CD4-positive, alpha-beta memory T cell (primary cell): ENCODE results near the gene SLC26A8. TPM values are rescaled to one million over a fixed set of nuclear protein-coding genes. Genes with fewer than 3 reads are reported as not detected.

Experiments
- CTCF ChIA-PET: fragments of 350-600 bp; sonication (Branson Sonifier 250); formaldehyde crosslinking; loops from one replicate; lab custom pipeline; 2021; ENCODE audit warnings: inconsistent platforms; ENCODE audit not compliant: partially characterized antibody; lab: Charles Lee
- POLR2A ChIA-PET: fragments of 350-600 bp; sonication (Branson Sonifier 250); formaldehyde crosslinking; loops from one replicate; lab custom pipeline; 2021; ENCODE audit not compliant: partially characterized antibody; lab: Charles Lee
- DNase-seq, 5 donors: peaks; one replicate each; pipeline versions ENCODE4 v3.0.0 to v3.0.0-alpha.2; 2020 to 2022; ENCODE audit warnings: mixed read lengths in 1 of 5
- H3K27ac ChIP-seq: one replicate; pipeline ENCODE4 v1.7.0; 2013; ENCODE audit warnings: low read depth, low read length
- H3K27me3 ChIP-seq: 2 replicates; pipeline ENCODE4 v1.7.0; 2013; ENCODE audit warnings: mild to moderate bottlenecking, low read length, moderate library complexity; ENCODE audit not compliant: insufficient read depth
- H3K36me3 ChIP-seq: 2 replicates; pipeline ENCODE4 v1.7.0; 2013; ENCODE audit warnings: mild to moderate bottlenecking, low read length, moderate library complexity; ENCODE audit not compliant: insufficient read depth
- H3K4me1 ChIP-seq: 2 replicates; pipeline ENCODE4 v1.7.0; 2013; ENCODE audit warnings: mild to moderate bottlenecking, low read length, moderate library complexity; ENCODE audit not compliant: insufficient read depth
- H3K4me3 ChIP-seq, 2 donors: one replicate each; pipeline ENCODE4 v1.7.0; 2013; ENCODE audit warnings: low read length in 2 of 2, mild to moderate bottlenecking in 1 of 2
- H3K9me3 ChIP-seq, 2 donors: one replicate each; pipeline ENCODE4 v1.7.0; 2013; ENCODE audit warnings: low read length in 2 of 2, control low read depth in 1 of 2; ENCODE audit not compliant: control insufficient read depth in 1 of 2
- H3K27ac Mint-ChIP-seq, 7 donors: one replicate each; pipeline ENCODE4 v1.8.0; 2020 to 2021; ENCODE audit warnings: mixed read lengths in 7 of 7, mild to moderate bottlenecking in 6 of 7, inconsistent platforms in 3 of 7, moderate library complexity in 3 of 7
- H3K27me3 Mint-ChIP-seq, 2 donors: one replicate each; pipeline ENCODE4 v1.8.0; 2020 to 2021; ENCODE audit warnings: mixed read lengths in 2 of 2
- H3K36me3 Mint-ChIP-seq, 2 donors: one replicate each; pipeline ENCODE4 v1.8.0; 2020 to 2021; ENCODE audit warnings: mixed read lengths in 2 of 2, inconsistent platforms in 1 of 2, mild to moderate bottlenecking in 1 of 2
- H3K4me1 Mint-ChIP-seq, 4 donors: one replicate each; pipeline ENCODE4 v1.8.0; 2020 to 2021; ENCODE audit warnings: mixed read lengths in 4 of 4, mild to moderate bottlenecking in 1 of 4
- H3K4me3 Mint-ChIP-seq, 8 donors: one replicate each; pipeline ENCODE4 v1.8.0; 2020 to 2021; ENCODE audit warnings: mixed read lengths in 8 of 8, mild to moderate bottlenecking in 7 of 8, moderate library complexity in 6 of 8, inconsistent platforms in 3 of 8
- H3K9me3 Mint-ChIP-seq, 8 donors: one replicate each; pipeline ENCODE4 v1.8.0; 2020 to 2021; ENCODE audit warnings: mixed read lengths in 8 of 8, mild to moderate bottlenecking in 5 of 8, inconsistent platforms in 3 of 8, moderate library complexity in 1 of 8
- intact Hi-C: fragments of 100-400 bp; cut with micrococcal nuclease; formaldehyde crosslinking; loops from one replicate; pipeline ENCODE4 v1.15.1; 2023
- polyA plus RNA-seq, 2 donors: library from polyadenylated mRNA; unstranded; fragments of 300-500 nt; fragmentation: Illumina TruSeq; gene quantifications; one replicate each; pipeline ENCODE4 v1.2.3, GENCODE V29; 2021
- total RNA-seq, 2 experiments: library from RNA; stranded (reverse); gene quantifications; one replicate each; pipeline ENCODE4 v1.2.3, GENCODE V29; 2021

The SLC26A8 gene
- total and polyA plus RNA-seq, 4 experiments from 2014 or later, result 0.09 TPM; not detected in 3

DNA sequence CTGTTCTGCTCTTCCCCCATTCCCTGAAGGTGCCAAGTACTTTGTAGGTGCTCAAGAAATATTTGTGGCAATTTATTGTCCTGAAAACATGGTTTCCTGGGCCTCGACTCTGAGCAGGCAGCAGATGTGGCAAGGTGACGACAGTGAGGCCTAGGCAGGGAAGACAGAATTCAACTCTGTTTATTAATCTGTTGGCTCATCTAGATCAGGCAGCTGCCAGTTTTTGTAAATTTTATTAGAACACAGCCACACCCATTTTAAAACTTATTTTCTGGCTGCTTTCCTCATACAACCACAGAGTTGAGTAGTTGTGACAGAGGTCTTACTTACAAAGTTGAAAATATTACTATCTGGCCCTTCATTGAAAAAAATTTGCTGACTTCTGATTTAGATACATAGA is 27.7 kb upstream of the SLC26A8 start:
- Mint-ChIP-seq H3K9me3 (no peaks in the 10 kb centered on the region), H3K4me3 (no peak overlapping the region), H3K27ac (no peak overlapping the region), H3K4me1 (peaks cover 5 to 21% (median 13%) of the 10 kb centered on the region in 4 donors), H3K27me3 (no peaks in the 10 kb centered on the region), H3K36me3 (peaks cover 3 to 21% of the 10 kb centered on the region in 2 donors)
- ChIA-PET POLR2A (interaction anchor here (1.4 kb wide), 1 partner anchor 23 kb away, joined by 3 read pairs; no protein-coding TSS in a partner anchor), CTCF (interaction anchor here (0.9 kb wide), 1 partner anchor 25 kb away, joined by 3 read pairs; the partner anchor contains the start of gene MAPK14)
- H3K9me3 ChIP-seq, result no peaks in the 10 kb centered on the region
- peaks cover 7% of the 10 kb centered on the region for H3K36me3 ChIP-seq
- no peak overlapping the region for H3K27ac ChIP-seq
- no peak for DNase-seq
- H3K4me3 ChIP-seq, result no peak overlapping the region
- H3K27me3 ChIP-seq, result no peaks in the 10 kb centered on the region
- peaks cover 33% of the 10 kb centered on the region for H3K4me1 ChIP-seq
- intact Hi-C loops, result no loop called here

GRCh38 chr6:36050947-36051710 is 26.7 kb upstream of the SLC26A8 start:
- Histone ChIP-seq H3K4me3 (no peak overlapping the region), H3K27ac (no peak overlapping the region), H3K36me3 (peaks cover 7% of the 10 kb centered on the region), H3K27me3 (no peaks in the 10 kb centered on the region), H3K9me3 (no peaks in the 10 kb centered on the region), H3K4me1 (peaks cover 40% of the 10 kb centered on the region)
- ChIA-PET POLR2A (interaction anchor here (1.4 kb wide), 1 partner anchor 22 kb away, joined by 3 read pairs; no protein-coding TSS in a partner anchor), CTCF (interaction anchor here (0.9 kb wide), 1 partner anchor 24 kb away, joined by 3 read pairs; the partner anchor contains the start of gene MAPK14)
- no peaks in the 10 kb centered on the region for H3K9me3 Mint-ChIP-seq
- no peak overlapping the region for H3K27ac Mint-ChIP-seq
- intact Hi-C loops, result no loop called here
- H3K4me1 Mint-ChIP-seq, result peaks cover 9 to 20% (median 15%) of the 10 kb centered on the region in 4 donors
- no peaks in the 10 kb centered on the region for H3K27me3 Mint-ChIP-seq
- H3K36me3 Mint-ChIP-seq, result peaks cover 4 to 18% of the 10 kb centered on the region in 2 donors
- no peak for DNase-seq
- no peak overlapping the region for H3K4me3 Mint-ChIP-seq

DNA sequence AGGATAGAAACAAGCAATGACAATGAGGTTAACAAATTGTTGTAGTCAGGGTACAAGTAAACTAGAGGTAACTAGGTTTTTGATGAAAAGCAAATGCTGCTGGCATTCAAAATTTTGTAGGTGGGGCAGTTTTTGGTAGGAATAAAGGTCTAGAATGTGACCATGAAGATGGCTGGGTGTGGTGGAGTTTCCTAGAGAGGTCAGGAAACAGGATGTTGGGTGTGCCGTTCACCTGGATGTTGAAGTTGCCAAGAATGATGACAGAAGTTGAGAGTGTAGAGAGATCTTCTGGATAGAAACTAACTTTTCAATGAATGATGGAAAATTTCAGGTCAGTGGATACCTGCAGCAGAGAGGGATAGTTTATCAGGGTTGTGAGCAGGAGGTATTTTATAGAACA is 25.9 kb upstream of the SLC26A8 start:
- no peaks in the 10 kb centered on the region for H3K27me3 Mint-ChIP-seq
- H3K4me1 Mint-ChIP-seq, result peaks cover 7 to 19% (median 14%) of the 10 kb centered on the region in 4 donors
- Histone ChIP-seq H3K27me3 (no peaks in the 10 kb centered on the region), H3K9me3 (no peaks in the 10 kb centered on the region), H3K4me1 (peaks cover 40% of the 10 kb centered on the region), H3K27ac (no peak overlapping the region), H3K4me3 (no peak overlapping the region), H3K36me3 (peaks cover 7% of the 10 kb centered on the region)
- no peak overlapping the region for H3K4me3 Mint-ChIP-seq
- H3K9me3 Mint-ChIP-seq, result no peaks in the 10 kb centered on the region
- H3K36me3 Mint-ChIP-seq, result peaks cover 4 to 17% of the 10 kb centered on the region in 2 donors
- no peak overlapping the region for H3K27ac Mint-ChIP-seq
- CTCF ChIA-PET, result no interaction called here
- intact Hi-C loops, result no loop called here
- POLR2A ChIA-PET, result no interaction called here
- DNase-seq, result peak in 1 of 5 donors; percentile 10

- no peak for DNase-seq
- intact Hi-C loops, result no loop called here
- Histone ChIP-seq H3K9me3 (no peaks in the 10 kb centered on the region), H3K4me1 (peaks cover 47% of the 10 kb centered on the region), H3K27me3 (no peaks in the 10 kb centered on the region), H3K36me3 (peaks cover 7% of the 10 kb centered on the region), H3K4me3 (no peak overlapping the region), H3K27ac (no peak overlapping the region)
- H3K4me1 Mint-ChIP-seq, result peaks cover 7 to 17% (median 14%) of the 10 kb centered on the region in 4 donors
- H3K27me3 Mint-ChIP-seq, result no peaks in the 10 kb centered on the region
- no peak overlapping the region for H3K4me3 Mint-ChIP-seq
- no peak overlapping the region for H3K27ac Mint-ChIP-seq
- CTCF ChIA-PET, result no interaction called here
- POLR2A ChIA-PET, result interaction anchor here (0.6 to 1.2 kb wide), 2 partner anchors 72 to 526 kb away, joined by 3 read pairs; no protein-coding TSS in a partner anchor
- peaks cover 4 to 13% of the 10 kb centered on the region in 2 donors for H3K36me3 Mint-ChIP-seq
- no peaks in the 10 kb centered on the region for H3K9me3 Mint-ChIP-seq
Observed at GRCh38 chr6:36049582-36049981, 25.1 kb upstream of the SLC26A8 start.

GRCh38 chr6:36042618-36043260 is 18.3 kb upstream of the SLC26A8 start:
- H3K4me1 ChIP-seq, result peaks cover 53% of the 10 kb centered on the region
- Mint-ChIP-seq H3K27ac (no peak overlapping the region), H3K27me3 (no peaks in the 10 kb centered on the region), H3K36me3 (peaks cover 11 to 14% of the 10 kb centered on the region in 2 donors), H3K9me3 (peaks cover 0 to 3% (median 0%) of the 10 kb centered on the region in 8 donors), H3K4me3 (no peak overlapping the region), H3K4me1 (peaks cover 49 to 72% (median 62%) of the 10 kb centered on the region in 4 donors)
- H3K27ac ChIP-seq, result no peak overlapping the region
- no peaks in the 10 kb centered on the region for H3K9me3 ChIP-seq
- no peaks in the 10 kb centered on the region for H3K36me3 ChIP-seq
- no peak overlapping the region for H3K4me3 ChIP-seq
- intact Hi-C loops, result no loop called here
- ChIA-PET CTCF (interaction anchor here (0.6 to 1.5 kb wide), 5 partner anchors 8 to 539 kb away, joined by 3 to 5 read pairs (median 3); no protein-coding TSS in a partner anchor), POLR2A (interaction anchor here (1.0 to 1.8 kb wide), 2 partner anchors 9 to 14 kb away, joined by 3 to 9 read pairs; no protein-coding TSS in a partner anchor)
- no peak for DNase-seq
- no peaks in the 10 kb centered on the region for H3K27me3 ChIP-seq

- ChIA-PET POLR2A (no interaction called here), CTCF (interaction anchor here (1.3 to 1.5 kb wide), 2 partner anchors 53 to 56 kb away, joined by 3 to 8 read pairs; no protein-coding TSS in a partner anchor)
- intact Hi-C loops, result no loop called here
- Mint-ChIP-seq H3K4me1 (peaks cover 49 to 76% (median 64%) of the 10 kb centered on the region in 4 donors), H3K27ac (peak overlapping the region in 3 of 7 donors; percentile 19 to 57 (median 39)), H3K9me3 (peaks cover 0 to 3% (median 0%) of the 10 kb centered on the region in 8 donors), H3K4me3 (peak overlapping the region in 1 of 8 donors; percentile 23), H3K36me3 (peaks cover 7 to 11% of the 10 kb centered on the region in 2 donors), H3K27me3 (no peaks in the 10 kb centered on the region)
- no peak for DNase-seq
- Histone ChIP-seq H3K27ac (no peak overlapping the region), H3K27me3 (no peaks in the 10 kb centered on the region), H3K4me1 (peaks cover 55% of the 10 kb centered on the region), H3K9me3 (no peaks in the 10 kb centered on the region), H3K36me3 (no peaks in the 10 kb centered on the region), H3K4me3 (no peak overlapping the region)
Observed at GRCh38 chr6:36040958-36041357, 16.5 kb upstream of the SLC26A8 start.
